ENCODE data around the gene CELF4.

Gene CELF4

DNA sequence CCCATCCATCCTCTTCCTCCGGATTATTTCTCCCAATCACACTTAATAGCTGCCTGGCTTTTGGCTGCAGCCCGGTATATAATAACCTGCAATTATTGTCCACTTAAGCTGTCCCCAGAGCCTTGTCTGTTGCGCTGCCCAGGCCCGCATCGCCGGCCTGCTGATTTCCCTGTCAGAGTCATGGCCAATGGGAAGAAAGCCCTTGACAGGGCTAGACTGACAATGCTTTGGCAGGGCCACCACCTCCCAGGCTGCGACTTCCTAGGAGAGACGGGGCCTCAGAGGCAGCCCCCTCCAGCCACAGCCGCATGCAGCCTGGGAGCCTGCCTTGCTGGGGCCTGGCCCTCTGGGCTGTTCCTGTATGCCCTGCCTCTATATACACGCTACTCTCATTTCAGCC, 10.0 kb upstream of the CELF4 start:
- no peak overlapping the region for H3K4me3 ChIP-seq
- TF ChIP-seq, protein P1, sequence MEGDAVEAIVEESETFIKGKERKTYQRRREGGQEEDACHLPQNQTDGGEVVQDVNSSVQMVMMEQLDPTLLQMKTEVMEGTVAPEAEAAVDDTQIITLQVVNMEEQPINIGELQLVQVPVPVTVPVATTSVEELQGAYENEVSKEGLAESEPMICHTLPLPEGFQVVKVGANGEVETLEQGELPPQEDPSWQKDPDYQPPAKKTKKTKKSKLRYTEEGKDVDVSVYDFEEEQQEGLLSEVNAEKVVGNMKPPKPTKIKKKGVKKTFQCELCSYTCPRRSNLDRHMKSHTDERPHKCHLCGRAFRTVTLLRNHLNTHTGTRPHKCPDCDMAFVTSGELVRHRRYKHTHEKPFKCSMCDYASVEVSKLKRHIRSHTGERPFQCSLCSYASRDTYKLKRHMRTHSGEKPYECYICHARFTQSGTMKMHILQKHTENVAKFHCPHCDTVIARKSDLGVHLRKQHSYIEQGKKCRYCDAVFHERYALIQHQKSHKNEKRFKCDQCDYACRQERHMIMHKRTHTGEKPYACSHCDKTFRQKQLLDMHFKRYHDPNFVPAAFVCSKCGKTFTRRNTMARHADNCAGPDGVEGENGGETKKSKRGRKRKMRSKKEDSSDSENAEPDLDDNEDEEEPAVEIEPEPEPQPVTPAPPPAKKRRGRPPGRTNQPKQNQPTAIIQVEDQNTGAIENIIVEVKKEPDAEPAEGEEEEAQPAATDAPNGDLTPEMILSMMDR (IDR thresholded peaks at IDR 0.05) = no peak
- peak; percentile 63 for DNase-seq (ENCODE audit: low spot score)
- H3K27ac ChIP-seq = no peak overlapping the region

DNA sequence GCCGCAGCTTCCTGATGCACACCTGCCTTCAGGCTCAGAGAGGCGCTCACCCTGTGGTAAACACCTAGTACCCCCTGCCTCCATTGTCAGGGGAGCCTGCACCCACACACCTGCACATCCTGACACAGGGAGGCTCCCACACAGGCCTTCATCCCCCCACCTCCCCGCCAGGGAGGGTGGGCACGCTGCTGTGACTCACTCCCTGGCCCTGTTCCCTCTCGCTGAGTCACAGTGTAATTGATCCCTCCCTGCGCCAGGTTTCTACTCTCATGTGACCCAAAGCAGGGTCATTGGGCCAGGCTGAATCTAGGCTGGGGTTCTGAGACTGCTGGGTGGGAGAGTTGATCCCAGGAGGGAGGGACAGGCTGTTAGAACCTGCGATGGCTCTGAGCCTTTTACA, 8.5 kb upstream of the CELF4 start:
- Histone ChIP-seq H3K27ac (no peak overlapping the region), H3K4me3 (no peak overlapping the region)
- DNase-seq (ENCODE audit: low spot score) = peak; percentile 31
- TF ChIP-seq, protein P1 (IDR thresholded peaks at IDR 0.05) = no peak

DNA sequence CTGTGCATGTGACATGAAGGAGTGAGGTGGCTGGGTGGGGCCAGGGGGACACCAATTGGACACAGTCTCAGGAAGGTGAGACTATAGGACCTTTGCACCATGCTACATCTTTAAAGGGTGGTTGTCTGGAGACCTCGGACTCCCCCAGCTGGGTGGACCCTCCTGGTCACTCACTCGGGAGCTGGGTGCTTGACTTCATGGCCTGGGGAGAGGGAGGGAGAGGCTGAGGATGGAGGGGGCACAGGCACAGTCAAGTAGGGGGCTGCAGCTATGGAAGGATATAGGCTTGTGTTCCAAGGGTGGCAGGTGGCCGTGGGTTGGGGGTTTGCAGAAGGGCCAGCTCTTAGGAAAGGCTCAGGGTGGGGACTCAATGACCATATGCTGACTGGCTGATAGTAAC, 7.1 kb upstream of the CELF4 start:
- no peak overlapping the region for H3K4me3 ChIP-seq
- DNase-seq (ENCODE audit: low spot score) = peak; percentile 53
- H3K27ac ChIP-seq = no peak overlapping the region
- TF ChIP-seq, protein P1 (IDR thresholded peaks at IDR 0.05) = no peak

DNA sequence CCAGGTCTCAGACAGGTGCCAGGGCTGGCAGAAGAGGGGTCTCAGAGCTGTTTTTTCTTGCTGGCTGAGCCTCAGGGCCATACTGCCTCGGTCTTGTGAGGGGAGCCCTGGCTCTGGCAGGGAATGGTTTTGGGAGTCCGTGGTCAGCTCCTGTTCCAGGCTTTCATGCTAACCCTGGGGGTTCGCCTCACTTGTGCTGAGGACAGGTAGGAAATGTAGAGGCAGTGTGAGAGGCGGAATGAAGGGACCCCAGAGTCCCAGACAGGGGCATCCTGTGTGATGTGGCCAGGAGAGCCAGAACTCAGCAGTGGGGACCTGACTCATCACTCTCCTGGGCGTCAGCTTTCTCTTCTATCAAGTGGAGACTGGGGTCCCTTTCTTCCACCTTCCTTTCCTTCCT, 5.7 kb upstream of the CELF4 start:
- DNase-seq (ENCODE audit: low spot score) = peak; percentile 11
- Histone ChIP-seq H3K27ac (no peak overlapping the region), H3K4me3 (no peak overlapping the region)
- TF ChIP-seq, protein P1 (IDR thresholded peaks at IDR 0.05) = no peak

DNA sequence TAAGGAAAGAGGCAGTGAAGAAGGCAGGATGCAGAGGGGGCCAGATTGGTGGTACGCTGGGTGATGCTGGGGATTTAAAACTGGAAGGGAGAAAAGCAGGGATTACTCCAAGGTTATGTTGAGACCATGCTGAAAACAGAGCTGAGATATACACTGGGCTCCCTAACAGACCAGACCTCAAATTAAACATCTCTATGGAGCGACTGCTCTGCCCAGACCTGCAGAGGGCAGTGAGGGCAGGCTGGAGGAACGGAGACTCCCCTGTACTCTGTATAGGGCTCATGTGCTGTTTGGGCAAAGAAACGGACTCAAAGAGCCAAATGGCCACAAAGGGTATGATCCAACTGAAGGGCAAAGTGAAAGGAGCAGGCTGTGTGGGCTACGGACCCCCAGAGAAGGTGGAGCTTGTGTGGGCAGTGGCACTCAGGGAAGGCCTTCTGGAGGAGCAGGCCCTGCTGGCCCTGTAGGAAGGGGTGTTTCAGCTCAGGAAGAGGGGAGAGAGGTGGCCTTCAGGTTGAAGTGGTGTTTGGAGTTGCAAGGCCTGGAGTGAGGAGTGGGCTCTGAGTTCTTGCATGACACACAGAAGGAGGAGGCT, 4.8 kb upstream of the CELF4 start:
- TF ChIP-seq, protein P1 (IDR thresholded peaks at IDR 0.05) = no peak
- H3K4me3 ChIP-seq = no peak overlapping the region
- no peak overlapping the region for H3K27ac ChIP-seq
- DNase-seq (ENCODE audit: low spot score) = peak; percentile 61

DNA sequence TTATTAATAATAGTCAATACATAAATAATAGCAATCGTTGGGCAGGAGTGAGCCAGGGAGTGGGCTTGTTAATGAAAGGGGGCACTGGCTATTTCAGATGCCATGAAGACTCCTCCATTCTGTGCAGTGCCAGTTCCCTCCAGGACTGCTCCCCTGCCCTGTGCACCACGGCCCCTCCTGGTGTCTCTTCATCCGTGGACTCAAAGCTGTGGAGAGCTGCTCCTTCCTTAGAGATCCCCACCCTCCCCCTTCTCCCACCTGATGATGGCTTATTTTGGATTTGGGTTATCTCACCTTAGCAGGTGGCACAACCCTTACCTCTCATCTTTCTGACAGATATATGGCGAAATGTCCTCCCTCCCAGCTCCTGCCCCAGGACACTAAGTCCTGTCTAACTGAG, 3.1 kb upstream of the CELF4 start:
- no peak overlapping the region for H3K4me3 ChIP-seq
- TF ChIP-seq, protein P1 (IDR thresholded peaks at IDR 0.05) = no peak
- peak; percentile 26 for DNase-seq (ENCODE audit: low spot score)
- H3K27ac ChIP-seq = no peak overlapping the region

DNA sequence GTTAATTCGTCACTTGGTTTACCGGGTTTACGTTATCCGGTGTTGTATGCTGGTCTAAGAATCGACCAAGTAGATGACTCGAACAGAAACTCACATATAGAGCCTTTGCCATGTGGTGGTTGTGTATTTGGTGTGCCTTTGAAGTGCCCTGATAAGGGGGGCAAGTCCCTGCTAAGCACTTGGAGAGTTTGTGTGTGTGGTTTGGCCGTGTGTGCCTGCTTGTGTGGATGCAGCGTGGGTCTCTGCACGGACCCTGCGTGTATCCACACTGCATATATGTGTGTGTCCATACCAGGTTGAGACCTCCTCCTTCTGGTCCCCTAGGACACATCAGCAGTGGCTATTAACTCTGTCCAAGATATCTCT, 2.4 kb upstream of the CELF4 start:
- DNase-seq (ENCODE audit: low spot score) = peak; percentile 45
- Histone ChIP-seq H3K27ac (no peak overlapping the region), H3K4me3 (peak overlapping the region; percentile 88)
- TF ChIP-seq, protein P1 (IDR thresholded peaks at IDR 0.05) = no peak

Measured in coronary artery (tissue), 2 donors.